Activated CD4-positive, alpha-beta T cell treated with anti-CD3 and anti-CD28 coated beads, Interleukin-2, amount 50 U/mL, for 4 hours (primary cell): ENCODE results near the gene PRIM2.
"Not testable (repeated sequence)": the region's sequence is repeated elsewhere in the genome, so short reads cannot be mapped to it uniquely, and the experiment has no call there.

Source experiments
- DNase-seq, 2 experiments: peaks; one replicate each; pipeline ENCODE4 v3.0.0-alpha.2; 2020

The PRIM2 gene

GRCh38 chr6:57658526-57658925 is 341.1 kb downstream of the PRIM2 start:
- DNase-seq: not testable (repeated sequence)

DNA sequence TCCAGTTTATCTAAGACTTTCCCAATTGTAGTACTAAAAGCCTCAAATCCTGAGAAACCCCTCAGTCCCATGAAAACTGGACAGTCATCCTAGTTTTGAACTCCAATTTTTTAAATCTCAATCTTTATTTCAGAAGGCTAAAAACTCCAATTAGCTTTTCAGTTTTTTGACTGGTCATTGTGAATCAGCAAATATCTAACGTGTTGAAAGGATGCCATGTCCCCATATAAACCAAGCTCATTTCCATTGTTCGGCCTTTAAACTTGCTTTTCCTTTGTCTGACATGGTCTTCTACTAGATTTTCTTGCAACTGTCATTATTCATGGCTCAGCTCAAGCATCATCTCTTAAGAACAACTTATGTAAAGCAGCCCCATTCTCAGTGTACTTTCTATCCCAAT is 342.4 kb downstream of the PRIM2 start:
- DNase-seq: not testable (repeated sequence)

GRCh38 chr6:57660940-57661339 is 343.5 kb downstream of the PRIM2 start:
- DNase-seq: not testable (repeated sequence)

DNA sequence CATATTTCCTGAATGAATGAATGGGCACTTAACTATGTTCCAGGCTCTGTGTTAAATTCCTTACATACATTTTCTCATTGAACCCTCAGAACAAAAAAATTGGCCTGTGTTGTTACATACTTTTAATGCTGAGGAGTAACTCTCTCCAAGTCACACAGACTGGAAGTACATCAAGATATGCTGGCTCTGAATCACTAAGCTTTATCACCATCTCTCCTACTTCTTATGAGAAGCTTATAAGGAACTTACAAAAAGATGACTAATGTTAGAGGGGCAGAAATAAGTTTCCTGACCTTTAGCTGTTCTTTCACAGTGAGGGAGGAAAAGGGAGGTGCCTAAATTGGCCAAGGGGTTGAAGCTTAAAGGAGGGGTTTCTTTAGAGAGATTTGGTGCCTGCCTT is 350.7 kb downstream of the PRIM2 start:
- not testable (repeated sequence) for DNase-seq

DNA sequence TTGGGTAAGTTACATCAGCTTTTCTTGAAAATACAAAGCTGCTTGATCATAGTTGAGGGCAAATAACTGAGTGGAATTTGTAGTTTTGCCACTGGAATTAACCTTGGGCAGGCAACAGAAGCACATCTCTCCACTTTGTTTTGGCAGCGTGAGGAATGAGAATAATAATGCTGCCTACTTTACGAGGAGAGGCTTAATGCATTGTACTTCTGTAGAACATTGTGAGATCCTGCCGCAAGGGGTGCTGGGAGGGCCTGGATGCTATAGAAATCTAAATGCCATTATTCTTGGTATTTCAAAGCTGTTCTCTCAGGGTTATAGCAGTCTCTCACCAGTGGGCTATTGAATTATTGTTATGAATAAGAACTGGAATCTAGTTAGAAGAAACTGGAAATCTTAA is 353.8 kb downstream of the PRIM2 start:
- DNase-seq: not testable (repeated sequence)

- not testable (repeated sequence) for DNase-seq
These were observed 354.7 kb downstream of the PRIM2 start for GRCh38 chr6:57671937-57672627.

DNA sequence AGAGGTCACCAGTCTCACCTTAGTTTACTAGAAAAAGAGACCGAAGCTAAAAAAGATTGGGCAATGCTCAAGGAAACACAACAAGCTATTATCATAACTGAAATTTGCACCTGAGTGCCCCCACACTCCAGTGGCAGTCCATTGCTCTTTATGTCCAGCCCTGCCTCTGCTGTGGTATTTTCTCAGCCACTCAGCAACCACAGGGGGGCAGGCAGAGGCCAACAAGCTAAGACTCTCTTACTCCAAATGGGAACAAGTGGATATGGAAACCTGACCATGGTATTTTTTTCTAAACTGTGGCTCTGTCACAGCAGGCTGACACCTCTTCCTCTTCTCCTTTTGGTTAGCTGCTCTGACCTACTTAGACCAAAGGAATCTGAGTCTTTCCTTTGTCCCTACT is 355.9 kb downstream of the PRIM2 start:
- DNase-seq: not testable (repeated sequence)

DNA sequence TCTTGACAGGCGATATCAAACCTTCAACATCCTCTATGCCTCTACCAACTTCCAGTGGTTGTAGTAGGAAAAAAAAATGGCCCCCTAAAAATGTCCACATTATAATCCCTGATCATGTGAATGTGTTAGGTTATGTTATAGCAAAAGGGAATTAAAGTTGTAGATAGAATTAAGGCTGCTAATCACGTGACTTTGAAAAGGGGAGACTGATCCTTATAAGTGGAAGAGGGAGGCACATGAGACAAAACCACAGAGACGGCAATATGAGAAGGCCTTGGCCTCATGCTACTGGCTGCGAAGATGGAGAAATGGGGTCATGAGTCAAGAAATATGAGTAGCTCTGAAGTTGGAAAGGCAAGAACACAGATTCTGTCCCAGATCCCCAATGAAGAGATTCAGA is 358.0 kb downstream of the PRIM2 start:
- not testable (repeated sequence) for DNase-seq

DNA sequence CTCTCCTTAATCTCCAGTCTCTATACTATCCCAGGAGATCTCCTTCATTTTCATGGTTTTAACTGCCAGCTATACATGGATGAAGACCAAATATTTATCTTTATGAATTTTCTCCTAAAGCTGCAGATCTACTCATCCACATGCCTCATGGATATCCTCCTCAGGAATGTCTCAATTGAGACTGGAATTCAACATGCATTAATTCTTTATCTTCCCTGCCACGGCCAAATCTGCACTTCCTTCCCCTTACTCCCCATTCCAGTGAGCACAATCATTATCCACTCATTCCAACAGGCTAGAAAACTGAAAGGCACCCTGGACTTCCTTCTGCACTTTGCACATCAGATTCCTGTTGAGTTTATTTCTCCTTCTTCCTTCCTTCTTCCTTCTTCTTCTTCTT is 379.0 kb downstream of the PRIM2 start:
- not testable (repeated sequence) for DNase-seq
